Mesenteric fat pad (tissue), 1 donor: ENCODE data around the gene EMC7. TPM values are rescaled to one million over a fixed set of nuclear protein-coding genes. Genes with fewer than 3 reads are reported as not detected.

Source experiments
- DNase-seq: peaks from one replicate; pipeline ENCODE4 v3.0.0-alpha.2; 2020; ENCODE audit warnings: low spot score
- total RNA-seq: library from RNA; stranded (reverse); fragmentation: NEBNext Ultra II Directional; extraction: Animal tissue kit (Norgen Biotek cat#: 25700); gene quantifications from one replicate; pipeline ENCODE4 v1.2.1, GENCODE V29; 2021
- donor health status: DM: yes; HTN: yes; CAD: no.

EMC7 gene
- total RNA-seq, 1 donor from 2014 or later, result 69.0 TPM

- no peak for DNase-seq
These were observed 62.5 kb downstream of the EMC7 start, which contains the start of gene AVEN for GRCh38 chr15:34038871-34039789. Gene AVEN, minus strand, starts transcription at chr15:34039204. Its CDS starts 158 bp downstream, at chr15:34039046.

- DNase-seq, result peak; percentile 91
These were observed 63.4 kb downstream of the EMC7 start for GRCh38 chr15:34038023-34038870.

Other genes with a start within 250 kb of the EMC7 start
- gene CHRM5, start 133.4 kb downstream of the EMC7 start, total RNA-seq, result not detected
- 21.2 TPM for gene AVEN, start 62.7 kb downstream of the EMC7 start, total RNA-seq
- 0.96 TPM for gene PGBD4, start 221 bp upstream of the EMC7 start, total RNA-seq
- gene KATNBL1, start 108.2 kb upstream of the EMC7 start, total RNA-seq, result 48.5 TPM
- gene EMC4, start 123.2 kb upstream of the EMC7 start, total RNA-seq, result 76.6 TPM
- gene SLC12A6, start 235.9 kb upstream of the EMC7 start, total RNA-seq, result 22.8 TPM
- gene NOP10, start 241.3 kb upstream of the EMC7 start, total RNA-seq, result 157 TPM
- not detected for gene NUTM1, start 241.5 kb upstream of the EMC7 start, total RNA-seq